ENCODE measurements around the gene ASB16. TPM values are rescaled to one million over a fixed set of nuclear protein-coding genes. Genes with fewer than 3 reads are reported as not detected.

The ASB16 gene
- total and polyA plus RNA-seq, 9 of the 15 experiments (the other 6 are each of a cell fraction or from before 2014, with no cell fraction given) = 0.03 to 0.07 TPM; not detected in 7

GRCh38 chr17:44137891-44138709 is 32.4 kb upstream of the ASB16 start (continued):
- TF ChIP-seq ZNF830 (CRISPR knock-in tag; IDR thresholded peaks at IDR 0.05) = no peak
- no peak for TF ChIP-seq ILF3 (IDR thresholded peaks at IDR 0.05; ENCODE audit: borderline replicate concordance)
- no peak for TF ChIP-seq SREBF2 (CRISPR knock-in tag; IDR thresholded peaks at IDR 0.05)
- TF ChIP-seq USF2 (CRISPR knock-in tag; IDR thresholded peaks at IDR 0.05) = no peak
- TF ChIP-seq ZNF174 (CRISPR knock-in tag; IDR thresholded peaks at IDR 0.05) = no peak
- TF ChIP-seq RAD21 (CRISPR knock-in tag; conservative IDR thresholded peaks at IDR 0.05 in 1 of 2, IDR thresholded peaks at IDR 0.05 in 1 of 2) = no peak
- TF ChIP-seq CAMTA2 (CRISPR knock-in tag; conservative IDR thresholded peaks at IDR 0.05) = no peak
- TF ChIP-seq C11orf30 (IDR thresholded peaks at IDR 0.05; ENCODE audit: low read depth) = peak; percentile 59; the same call in 1 of the 2 replicates
- TF ChIP-seq FOXA3 (CRISPR knock-in tag; conservative IDR thresholded peaks at IDR 0.05 in 1 of 2, IDR thresholded peaks at IDR 0.05 in 1 of 2) = peak in 1 of 2 experiments; percentile 81; a peak in 1 of 4 replicates
- TF ChIP-seq IFI16 (CRISPR knock-in tag; IDR thresholded peaks at IDR 0.05) = no peak
- TF ChIP-seq ZNF165 (CRISPR knock-in tag; IDR thresholded peaks at IDR 0.05; ENCODE audit: borderline replicate concordance) = no peak
- peak; percentile 85 for TF ChIP-seq EP400 (IDR thresholded peaks at IDR 0.05)
- TF ChIP-seq HLTF (IDR thresholded peaks at IDR 0.05) = no peak
- TF ChIP-seq NRF1 (conservative IDR thresholded peaks at IDR 0.05 in 1 of 2, IDR thresholded peaks at IDR 0.05 in 1 of 2) = peak; percentile 92 to 93
- no peak for TF ChIP-seq MTF1 (CRISPR knock-in tag; IDR thresholded peaks at IDR 0.05; ENCODE audit: borderline replicate concordance)
- no peak for TF ChIP-seq HNRNPUL1 (IDR thresholded peaks at IDR 0.05; ENCODE audit: low read length)
- TF ChIP-seq IRF2 (CRISPR knock-in tag; IDR thresholded peaks at IDR 0.05) = no peak
- no peak; a peak in 1 of 4 replicates for TF ChIP-seq KDM1A (IDR thresholded peaks at IDR 0.05)
- no peak for TF ChIP-seq GATA2 (CRISPR knock-in tag; IDR thresholded peaks at IDR 0.05)
- TF ChIP-seq NFIC (IDR thresholded peaks at IDR 0.05) = 0 out of 2 replicates have a peak, but pooled peaks have one; percentile 18
- no peak for TF ChIP-seq MEF2D (tag; conservative IDR thresholded peaks at IDR 0.05; ENCODE audit: low read depth)
- no peak for TF ChIP-seq SRSF9 (IDR thresholded peaks at IDR 0.05; ENCODE audit: borderline replicate concordance, low read depth, low read length)
- TF ChIP-seq CHD2 (IDR thresholded peaks at IDR 0.05; ENCODE audit: low read depth, low read length) = no peak
- no peak for TF ChIP-seq ZNF12 (CRISPR knock-in tag; IDR thresholded peaks at IDR 0.05)
- TF ChIP-seq XRCC3 (IDR thresholded peaks at IDR 0.05) = no peak
- TF ChIP-seq ZNF518B (CRISPR knock-in tag; IDR thresholded peaks at IDR 0.05) = no peak
- no peak for TF ChIP-seq ZNF551 (CRISPR knock-in tag; IDR thresholded peaks at IDR 0.05)
- TF ChIP-seq SMC3 (conservative IDR thresholded peaks at IDR 0.05; ENCODE audit: insufficient read depth, low read depth, low read length) = no peak
